LNCaP clone FGC (cell line): ENCODE results near the gene ZC3H6.
A peak's percentile ranks its signal among the peaks of the same experiment; 100 is the strongest.

Experiments used
- DNase-seq: peaks from one replicate; pipeline ENCODE4 v3.0.0-alpha.2; 2011; ENCODE audit warnings: low read depth
- H3K4me3 ChIP-seq: 2 replicates; pipeline ENCODE4 v1.5.1; 2011; ENCODE audit warnings: mild to moderate bottlenecking, low read depth, low read length, control low read depth
- CTCF ChIP-seq: IDR thresholded peaks from 2 replicates; pipeline ENCODE4 v1.5.1; 2012; ENCODE audit warnings: mild to moderate bottlenecking; ENCODE audit not compliant: control insufficient read depth, insufficient read depth; ENCODE audit errors: extremely low read depth

The ZC3H6 gene, protein sequence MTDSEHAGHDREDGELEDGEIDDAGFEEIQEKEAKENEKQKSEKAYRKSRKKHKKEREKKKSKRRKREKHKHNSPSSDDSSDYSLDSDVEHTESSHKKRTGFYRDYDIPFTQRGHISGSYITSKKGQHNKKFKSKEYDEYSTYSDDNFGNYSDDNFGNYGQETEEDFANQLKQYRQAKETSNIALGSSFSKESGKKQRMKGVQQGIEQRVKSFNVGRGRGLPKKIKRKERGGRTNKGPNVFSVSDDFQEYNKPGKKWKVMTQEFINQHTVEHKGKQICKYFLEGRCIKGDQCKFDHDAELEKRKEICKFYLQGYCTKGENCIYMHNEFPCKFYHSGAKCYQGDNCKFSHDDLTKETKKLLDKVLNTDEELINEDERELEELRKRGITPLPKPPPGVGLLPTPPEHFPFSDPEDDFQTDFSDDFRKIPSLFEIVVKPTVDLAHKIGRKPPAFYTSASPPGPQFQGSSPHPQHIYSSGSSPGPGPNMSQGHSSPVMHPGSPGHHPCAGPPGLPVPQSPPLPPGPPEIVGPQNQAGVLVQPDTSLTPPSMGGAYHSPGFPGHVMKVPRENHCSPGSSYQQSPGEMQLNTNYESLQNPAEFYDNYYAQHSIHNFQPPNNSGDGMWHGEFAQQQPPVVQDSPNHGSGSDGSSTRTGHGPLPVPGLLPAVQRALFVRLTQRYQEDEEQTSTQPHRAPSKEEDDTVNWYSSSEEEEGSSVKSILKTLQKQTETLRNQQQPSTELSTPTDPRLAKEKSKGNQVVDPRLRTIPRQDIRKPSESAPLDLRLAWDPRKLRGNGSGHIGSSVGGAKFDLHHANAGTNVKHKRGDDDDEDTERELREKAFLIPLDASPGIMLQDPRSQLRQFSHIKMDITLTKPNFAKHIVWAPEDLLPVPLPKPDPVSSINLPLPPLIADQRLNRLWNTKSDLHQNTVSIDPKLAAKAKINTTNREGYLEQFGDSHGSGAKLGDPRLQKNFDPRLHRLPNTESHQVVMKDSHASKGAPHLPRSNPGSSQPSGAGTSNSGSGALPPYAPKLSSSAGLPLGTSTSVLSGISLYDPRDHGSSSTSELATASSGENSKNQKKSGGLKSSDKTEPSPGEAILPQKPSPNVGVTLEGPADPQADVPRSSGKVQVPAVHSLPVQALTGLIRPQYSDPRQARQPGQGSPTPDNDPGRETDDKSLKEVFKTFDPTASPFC

DNA sequence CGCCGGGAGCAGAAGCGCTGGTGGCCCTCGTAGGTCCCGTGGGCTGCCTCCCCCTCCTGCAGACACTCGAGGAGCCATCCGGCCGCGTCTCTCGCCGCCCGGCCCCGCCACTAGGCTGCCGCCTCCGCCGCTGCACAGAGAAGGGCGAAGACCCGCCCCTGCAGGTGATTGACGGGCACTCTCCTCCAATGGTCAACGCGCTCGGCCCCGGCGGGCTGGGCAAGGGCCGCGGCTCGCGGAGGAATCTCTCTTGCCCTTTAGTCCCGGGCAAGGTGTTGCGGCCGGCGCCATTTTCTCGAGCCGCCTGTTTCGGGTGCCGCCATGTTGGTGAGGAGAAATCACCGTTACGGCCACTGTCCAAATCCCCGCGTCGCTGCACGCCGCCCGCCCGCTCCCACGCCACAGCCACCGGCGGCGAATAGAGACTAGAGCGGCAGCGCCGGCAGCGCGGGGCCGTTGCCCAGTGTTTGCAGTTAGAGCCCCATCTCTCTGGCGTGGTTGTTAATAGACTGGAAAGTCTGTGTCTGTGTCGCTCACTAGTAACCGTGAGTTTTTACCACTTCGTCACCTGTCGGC is at the start of gene ZC3H6:
Gene ZC3H6 (plus strand): TSS at position 287 of the 576 bp plus-strand sequence. CDS start 398 bp downstream, outside the sequence.
- peak within 1 kb of the TSS; percentile 91 for H3K4me3 ChIP-seq
- TF ChIP-seq CTCF = peak; percentile 10; the same call in 1 of the 2 replicates
- DNase-seq = peak; percentile 89

- no peak overlapping the region for H3K4me3 ChIP-seq
- TF ChIP-seq CTCF = no peak
- DNase-seq = peak; percentile 46
Observed at GRCh38 chr2:112229348-112229747, 46.0 kb upstream of the ZC3H6 start.

DNA sequence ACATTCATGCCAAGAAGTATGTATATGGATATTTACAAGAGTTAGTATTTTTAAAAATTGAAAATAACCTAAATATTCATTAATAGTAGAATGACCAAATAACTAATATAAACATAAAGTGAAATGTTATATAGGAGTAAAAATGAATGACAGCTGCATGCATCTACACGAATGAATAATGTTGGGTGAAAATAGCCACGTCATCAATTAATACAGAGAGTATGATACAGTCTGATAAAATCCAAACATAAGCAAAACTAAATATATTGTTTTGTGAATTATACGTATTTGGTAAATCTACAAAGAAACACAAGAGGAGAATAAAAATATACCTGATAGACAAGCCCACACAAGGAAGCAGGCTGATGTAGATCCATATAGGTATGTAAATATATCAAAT is 45.0 kb upstream of the ZC3H6 start:
- TF ChIP-seq CTCF = no peak
- H3K4me3 ChIP-seq = no peak overlapping the region
- no peak for DNase-seq

DNA sequence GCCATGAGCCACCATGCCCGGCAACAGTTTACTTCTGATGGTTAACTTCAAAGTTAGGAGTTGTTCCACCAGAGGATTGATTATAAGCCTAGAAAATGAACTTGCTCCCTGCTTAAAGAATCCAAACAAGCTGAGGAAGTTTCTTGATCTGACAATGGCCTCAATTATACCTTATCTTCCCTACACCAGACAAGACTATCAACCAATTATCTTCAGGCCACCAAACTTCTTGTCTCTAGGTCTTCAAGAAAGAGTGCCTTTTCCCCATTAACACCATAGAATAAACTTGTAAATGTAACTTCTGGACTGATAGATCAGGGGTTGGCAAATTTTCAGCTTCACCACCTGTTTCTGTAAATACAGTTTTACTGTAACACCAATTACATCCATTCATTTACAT is 35.5 kb upstream of the ZC3H6 start:
- no peak for TF ChIP-seq CTCF
- no peak overlapping the region for H3K4me3 ChIP-seq
- DNase-seq = no peak

DNA sequence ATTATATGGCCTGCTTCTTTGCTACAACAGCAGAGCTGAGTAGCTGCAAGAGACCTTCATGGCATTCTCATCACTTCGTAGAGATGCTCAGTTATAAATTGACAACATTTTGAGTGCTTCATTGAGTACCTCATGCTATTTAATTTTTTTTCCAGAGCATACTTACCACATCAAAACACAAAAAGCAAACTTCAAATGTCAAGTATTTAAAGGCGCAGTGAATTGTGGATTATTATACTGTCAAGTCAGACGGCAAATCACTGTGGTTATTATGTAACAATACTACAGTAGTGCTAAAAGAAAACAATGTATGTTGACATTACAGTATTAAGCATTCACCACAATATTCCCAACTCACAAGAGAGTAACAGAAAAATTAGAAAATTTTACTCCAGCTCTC is 33.0 kb upstream of the ZC3H6 start:
- no peak overlapping the region for H3K4me3 ChIP-seq
- no peak for DNase-seq
- no peak for TF ChIP-seq CTCF

GRCh38 chr2:112243233-112243632 is 32.2 kb upstream of the ZC3H6 start:
- no peak for DNase-seq
- TF ChIP-seq CTCF = no peak
- no peak overlapping the region for H3K4me3 ChIP-seq
